Esophagus mucosa (tissue), 1 donor: ENCODE data around the gene MBNL1. TPM values are rescaled to one million over a fixed set of nuclear protein-coding genes. Genes with fewer than 3 reads are reported as not detected.

Experiments used
- ATAC-seq: fragments of 200-7000 bp; cut with Tn5 transposase; one replicate; pipeline ENCODE4 v1.9.1; 2020
- total RNA-seq: library from RNA; stranded (reverse); gene quantifications from one replicate; pipeline ENCODE4 v1.2.4, GENCODE V29; 2023
- donor health status: DM: yes; HTN: yes; CAD: no.

MBNL1 gene
- total RNA-seq, 1 donor from 2014 or later: 95.4 TPM

- no peak for ATAC-seq
Observed at GRCh38 chr3:152254041-152254440, 14.7 kb upstream of the MBNL1 start.

- no peak for ATAC-seq
Observed at GRCh38 chr3:152255290-152255689, 13.4 kb upstream of the MBNL1 start.

GRCh38 chr3:152256851-152257562 lies 11.7 kb upstream of the MBNL1 start:
- no peak for ATAC-seq

GRCh38 chr3:152257563-152258035 lies 11.1 kb upstream of the MBNL1 start:
- no peak for ATAC-seq

- peak; percentile 93 for ATAC-seq
Observed at GRCh38 chr3:152258448-152259393, 10.0 kb upstream of the MBNL1 start.

GRCh38 chr3:152259468-152259867 lies 9.3 kb upstream of the MBNL1 start:
- no peak for ATAC-seq

GRCh38 chr3:152260026-152260425 lies 8.7 kb upstream of the MBNL1 start:
- no peak for ATAC-seq

- ATAC-seq: no peak
Observed at GRCh38 chr3:152260529-152260928, 8.2 kb upstream of the MBNL1 start.

- peak; percentile 30 for ATAC-seq
Observed at GRCh38 chr3:152261329-152261728, 7.4 kb upstream of the MBNL1 start.

GRCh38 chr3:152263711-152264110 lies 5.0 kb upstream of the MBNL1 start:
- ATAC-seq: no peak

- no peak for ATAC-seq
Observed at GRCh38 chr3:152264378-152264777, 4.4 kb upstream of the MBNL1 start.

GRCh38 chr3:152266221-152266995 lies 2.3 kb upstream of the MBNL1 start:
- ATAC-seq: peak; percentile 85

- no peak for ATAC-seq
Observed at GRCh38 chr3:152267831-152268554, 736 bp upstream of the MBNL1 start.

GRCh38 chr3:152269056-152269830 lies 514 bp downstream of the MBNL1 start:
- peak; percentile 76 for ATAC-seq

GRCh38 chr3:152269831-152270734 lies 1.4 kb downstream of the MBNL1 start:
- ATAC-seq: peak; percentile 48

- ATAC-seq: no peak
Observed at GRCh38 chr3:152270937-152271336, 2.2 kb downstream of the MBNL1 start.

- no peak for ATAC-seq
Observed at GRCh38 chr3:152271501-152272236, 2.9 kb downstream of the MBNL1 start.

- no peak for ATAC-seq
Observed at GRCh38 chr3:152272771-152273242, 4.1 kb downstream of the MBNL1 start.

GRCh38 chr3:152276681-152277080 lies 8.0 kb downstream of the MBNL1 start:
- ATAC-seq: no peak
